IMR-90 (cell line): ENCODE results near the gene FRK. TPM values are rescaled to one million over a fixed set of nuclear protein-coding genes. Genes with fewer than 3 reads are reported as not detected.

Experiments
- ATAC-seq: fragments of 200-7000 bp; cut with Tn5 transposase; 2 replicates; pipeline ENCODE4 v1.9.1; 2020; ENCODE audit warnings: low read depth, mild to moderate bottlenecking, moderate library complexity
- BruUV-seq: library from RNA; stranded (reverse); fragments of 400-500 nt; replicated peaks from 2 replicates; lab custom pipeline; 2021; lab: Mats Ljungman, UMichigan
- CTCF ChIA-PET: fragments of 300-600 bp; formaldehyde crosslinking; extraction: SDS; loops from one replicate; lab custom pipeline; 2021; ENCODE audit warnings: antibody characterized with exemption; lab: Yijun Ruan, JAX
- POLR2A ChIA-PET: fragments of 300-600 bp; sonication (Branson Sonifier 250); formaldehyde crosslinking; loops from one replicate; lab custom pipeline; 2022; ENCODE audit warnings: antibody characterized with exemption; ENCODE audit not compliant: unreplicated experiment; lab: Charles Lee
- DNase-seq: peaks from one replicate; pipeline ENCODE4 v3.0.0; 2013
- H2AFZ ChIP-seq: replicated peaks from 2 replicates; pipeline ENCODE3; 2013; ENCODE audit warnings: low read length, mild to moderate bottlenecking; ENCODE audit not compliant: poor library complexity
- H2AK5ac ChIP-seq: 2 replicates; pipeline ENCODE4 v1.6.1; 2013; ENCODE audit warnings: low read depth, low read length, inconsistent platforms
- H2AK9ac ChIP-seq: replicated peaks from 2 replicates; pipeline ENCODE3; 2013; ENCODE audit warnings: mild to moderate bottlenecking, low read depth, low read length, moderate library complexity; ENCODE audit not compliant: poor library complexity
- H2BK120ac ChIP-seq: 2 replicates; pipeline ENCODE4 v1.6.1; 2013; ENCODE audit warnings: low read depth, low read length, inconsistent platforms
- H2BK15ac ChIP-seq: 3 replicates; pipeline ENCODE4 v1.6.1; 2013; ENCODE audit warnings: low read depth, low read length, inconsistent platforms
- H2BK20ac ChIP-seq: 2 replicates; pipeline ENCODE4 v1.6.1; 2013; ENCODE audit warnings: low read depth, mild to moderate bottlenecking, inconsistent platforms, low read length, moderate library complexity
- H2BK5ac ChIP-seq: 2 replicates; pipeline ENCODE4 v1.6.1; 2013; ENCODE audit warnings: mild to moderate bottlenecking, low read depth, low read length, inconsistent platforms; ENCODE audit not compliant: poor library complexity, severe bottlenecking
- H3K14ac ChIP-seq: replicated peaks from 2 replicates; pipeline ENCODE4 v1.6.1; 2013; ENCODE audit warnings: low read depth, low read length, inconsistent platforms
- H3K18ac ChIP-seq: 2 replicates; pipeline ENCODE4 v1.6.1; 2013; ENCODE audit warnings: low read depth, low read length, control low read depth
- H3K23ac ChIP-seq: 2 replicates; pipeline ENCODE4 v1.6.1; 2013; ENCODE audit warnings: low read depth, low read length, inconsistent platforms
- H3K27ac ChIP-seq: 2 replicates; pipeline ENCODE4 v1.5.1; 2013; ENCODE audit warnings: mild to moderate bottlenecking, control low read depth, low read length; ENCODE audit not compliant: insufficient read depth
- H3K27me3 ChIP-seq: 2 replicates; pipeline ENCODE4 v1.6.1; 2013; ENCODE audit warnings: low read length; ENCODE audit not compliant: control insufficient read depth, insufficient read depth
- H3K36me3 ChIP-seq: 2 replicates; pipeline ENCODE4 v1.6.1; 2013; ENCODE audit warnings: low read length, mixed read lengths; ENCODE audit not compliant: control insufficient read depth, insufficient read depth
- H3K4ac ChIP-seq: 2 replicates; pipeline ENCODE4 v1.6.1; 2013; ENCODE audit warnings: low read depth, low read length, inconsistent platforms
- H3K4me1 ChIP-seq: 2 replicates; pipeline ENCODE4 v1.6.1; 2013; ENCODE audit warnings: low read length, mixed read lengths; ENCODE audit not compliant: control insufficient read depth, insufficient read depth
- H3K4me2 ChIP-seq: 2 replicates; pipeline ENCODE4 v1.6.1; 2013; ENCODE audit warnings: low read depth, mild to moderate bottlenecking, control low read depth, low read length, moderate library complexity
- H3K4me3 ChIP-seq: 2 replicates; pipeline ENCODE4 v1.5.1; 2013; ENCODE audit warnings: low read depth, mild to moderate bottlenecking, control low read depth, low read length, moderate library complexity; ENCODE audit not compliant: insufficient read depth
- H3K56ac ChIP-seq: 2 replicates; pipeline ENCODE4 v1.6.1; 2013; ENCODE audit warnings: low read length, inconsistent platforms; ENCODE audit not compliant: insufficient read depth; ENCODE audit errors: extremely low read depth
- H3K79me1 ChIP-seq, 2 experiments: 2 replicates each; pipeline ENCODE4 v1.6.1; 2013; ENCODE audit warnings: low read length in 2 of 2, inconsistent platforms in 1 of 2, low read depth in 1 of 2
- H3K9ac ChIP-seq: 2 replicates; pipeline ENCODE4 v1.6.1; 2013; ENCODE audit warnings: low read depth, low read length, control low read depth
- H3K9me1 ChIP-seq: 2 replicates; pipeline ENCODE4 v1.6.1; 2013; ENCODE audit warnings: low read length, inconsistent platforms; ENCODE audit not compliant: insufficient read depth
- H3K9me3 ChIP-seq: 2 replicates; pipeline ENCODE4 v1.6.1; 2013; ENCODE audit warnings: low read length; ENCODE audit not compliant: control insufficient read depth, insufficient read depth
- H4K20me1 ChIP-seq: 2 replicates; pipeline ENCODE4 v1.6.1; 2013; ENCODE audit warnings: low read length, inconsistent platforms; ENCODE audit not compliant: insufficient read depth
- H4K5ac ChIP-seq: 2 replicates; pipeline ENCODE4 v1.6.1; 2013; ENCODE audit warnings: mild to moderate bottlenecking, low read depth, low read length, control low read depth
- H4K8ac ChIP-seq, 2 experiments: 2 replicates each; pipeline ENCODE4 v1.6.1; 2013; ENCODE audit warnings: low read depth in 2 of 2, low read length in 2 of 2, control low read depth in 1 of 2, inconsistent platforms in 1 of 2
- H4K91ac ChIP-seq: 2 replicates; pipeline ENCODE4 v1.6.1; 2013; ENCODE audit warnings: low read depth, low read length, inconsistent platforms; ENCODE audit not compliant: insufficient read depth
- BHLHE40 ChIP-seq: fragments of 150-350 bp; IDR thresholded peaks from 2 replicates; pipeline ENCODE4 v1.6.1; 2016; ENCODE audit warnings: mild to moderate bottlenecking, low read depth, low read length
- CHD1 ChIP-seq: IDR thresholded peaks from 2 replicates; pipeline ENCODE4 v1.6.1; 2012; ENCODE audit warnings: low read depth, low read length, improper control_type of control experiment
- ELK1 ChIP-seq: fragments of 150-350 bp; IDR thresholded peaks from 2 replicates; pipeline ENCODE4 v1.6.1; 2016; ENCODE audit warnings: low read depth, mild to moderate bottlenecking, low read length, moderate library complexity, borderline replicate concordance
- FOS ChIP-seq: fragments of 150-350 bp; IDR thresholded peaks from 2 replicates; pipeline ENCODE4 v1.6.1; 2016; ENCODE audit warnings: low read depth, low read length
- MAZ ChIP-seq: IDR thresholded peaks from 2 replicates; pipeline ENCODE4 v1.6.1; 2012; ENCODE audit warnings: low read depth, mild to moderate bottlenecking, low read length, improper control_type of control experiment, moderate library complexity, borderline replicate concordance
- MXI1 ChIP-seq: IDR thresholded peaks from 2 replicates; pipeline ENCODE4 v1.6.1; 2012; ENCODE audit warnings: low read depth, mild to moderate bottlenecking, low read length, moderate library complexity, borderline replicate concordance
- NFE2L2 ChIP-seq: fragments of 150-350 bp; IDR thresholded peaks from 2 replicates; pipeline ENCODE4 v1.6.1; 2016; ENCODE audit warnings: low read depth, mild to moderate bottlenecking, low read length
- RFX5 ChIP-seq: IDR thresholded peaks from 2 replicates; pipeline ENCODE4 v1.8.0; 2012; ENCODE audit warnings: low read depth, mild to moderate bottlenecking, low read length, moderate library complexity
- WGBS, 2 experiments: methylation state at CpG; one replicate each; pipeline versions ENCODE4 v1.1.5 to v1.1.7; 2013; ENCODE audit warnings: missing lambda C conversion rate in 2 of 2; ENCODE audit not compliant: insufficient read length in 1 of 2; ENCODE audit errors: extremely low coverage in 2 of 2; 5-methylcytosine and 5-hydroxymethylcytosine counted together
- dilution Hi-C: fragments of 300-500 bp; cut with HindIII; formaldehyde crosslinking; loops from one replicate; pipeline ENCODE4 v1.14.3; 2018; ENCODE audit warnings: low sequenced_read_pairs; ENCODE audit not compliant: unreplicated experiment
- in situ Hi-C: fragments of 300-500 bp; cut with MboI; formaldehyde crosslinking; loops from 3 replicates; pipeline ENCODE4 v1.14.3; 2019; ENCODE audit warnings: low sequenced_read_pairs, inconsistent platforms, mixed read lengths
- intact Hi-C: fragments of 100-400 bp; cut with micrococcal nuclease; formaldehyde crosslinking; loops from 2 replicates; pipeline ENCODE4 v1.10.0; 2022
- polyA plus RNA-seq, 3 experiments: library from polyadenylated mRNA; depleted of rRNA; stranded (reverse); fragments of >200 nt; gene quantifications; 2 replicates each; pipeline ENCODE4 v1.2.3, GENCODE V29; 2012; ENCODE audit warnings: low replicate concordance in 1 of 3
- total RNA-seq: library from RNA; depleted of rRNA; stranded (reverse); fragments of >200 nt; gene quantifications from 2 replicates; pipeline ENCODE4 v1.2.3, GENCODE V29; 2012

Gene FRK
- total and polyA plus RNA-seq, 2 of the 4 experiments (the other 2 are of a cell fraction): under 0.01 to 0.02 TPM

GRCh38 chr6:116049321-116049720, 11.4 kb downstream of the FRK start:
- H3K4me2 ChIP-seq: no peak overlapping the region
- no peak overlapping the region for H2BK20ac ChIP-seq
- dilution Hi-C loops (no loop called here), intact Hi-C loops (no loop called here), in situ Hi-C loops (no loop called here)
- H2BK15ac ChIP-seq: no peak overlapping the region
- no peak overlapping the region for H3K4me3 ChIP-seq
- no peak overlapping the region for H2BK5ac ChIP-seq
- no peak overlapping the region for H4K5ac ChIP-seq
- no peak overlapping the region for H3K4ac ChIP-seq
- no peak overlapping the region for H3K18ac ChIP-seq
- no peak overlapping the region for H2AFZ ChIP-seq
- POLR2A ChIA-PET: no interaction called here
- H3K79me1 ChIP-seq: no peaks in the 10 kb centered on the region
- H4K8ac ChIP-seq: no peak overlapping the region
- no peak overlapping the region for H3K56ac ChIP-seq
- no peak overlapping the region for H3K27ac ChIP-seq
- no peak overlapping the region for H2AK5ac ChIP-seq
- no peaks in the 10 kb centered on the region for H4K20me1 ChIP-seq
- no peaks in the 10 kb centered on the region for H3K9me1 ChIP-seq
- WGBS, 2 experiments: no CpG with 5 or more reads among the region's 1 CpG
- H3K9ac ChIP-seq: no peak overlapping the region
- H3K14ac ChIP-seq: no peak overlapping the region
- H3K27me3 ChIP-seq: no peaks in the 10 kb centered on the region
- CTCF ChIA-PET: interaction anchor here (1.5 kb wide), 1 partner anchor 12 kb away, joined by 4 read pairs; the partner anchor contains the start of gene FRK
- no peak for DNase-seq
- H4K91ac ChIP-seq: no peak overlapping the region
- H3K23ac ChIP-seq: no peak overlapping the region
- H3K36me3 ChIP-seq: no peaks in the 10 kb centered on the region
- H3K9me3 ChIP-seq: no peaks in the 10 kb centered on the region
- H3K4me1 ChIP-seq: no peaks in the 10 kb centered on the region; the same call in 1 of the 2 replicates
- no peak for ATAC-seq
- no peak overlapping the region for H2AK9ac ChIP-seq
- TF ChIP-seq RFX5 (no peak), MAZ (no peak), FOS (no peak), BHLHE40 (no peak), NFE2L2 (no peak), ELK1 (no peak), CHD1 (no peak), MXI1 (no peak)
- H2BK120ac ChIP-seq: no peak overlapping the region
- no TSS peak for BruUV-seq
